ENCODE data around the gene GLI1. TPM values are rescaled to one million over a fixed set of nuclear protein-coding genes. Genes with fewer than 3 reads are reported as not detected.

Gene GLI1
- total RNA-seq, 4 donors from 2014 or later: 0.09 to 0.48 TPM; not detected in 2

- no peak for DNase-seq
- H3K4me3 ChIP-seq: no peak overlapping the region
- 86 to 93% methylated on average over 12 of the region's 12 CpGs for WGBS, 2 donors
- intact Hi-C loops (cut with DNase I): no loop called here
- no peaks in the 10 kb centered on the region for H3K36me3 ChIP-seq
- no peak for TF ChIP-seq CTCF (IDR thresholded peaks at IDR 0.05)
- no peak for TF ChIP-seq POLR2A (IDR thresholded peaks at IDR 0.05)
- peaks cover 0 to 68% (median 0%) of the 10 kb centered on the region in 4 donors for H3K27me3 ChIP-seq
- H3K27ac ChIP-seq: no peak overlapping the region
- peaks cover 17 to 34% (median 27%) of the 10 kb centered on the region in 3 donors for H3K4me1 ChIP-seq
- no peaks in the 10 kb centered on the region for H3K9me3 ChIP-seq
Observed at GRCh38 chr12:57464569-57464968, 5.0 kb downstream of the GLI1 start.

GRCh38 chr12:57465030-57465746, 5.6 kb downstream of the GLI1 start:
- peaks cover 13 to 28% (median 21%) of the 10 kb centered on the region in 3 donors for H3K4me1 ChIP-seq
- no peaks in the 10 kb centered on the region for H3K36me3 ChIP-seq
- intact Hi-C loops (cut with DNase I): no loop called here
- peaks cover 0 to 69% (median 0%) of the 10 kb centered on the region in 4 donors for H3K27me3 ChIP-seq
- TF ChIP-seq CTCF (IDR thresholded peaks at IDR 0.05) (no peak), POLR2A (IDR thresholded peaks at IDR 0.05) (no peak)
- H3K9me3 ChIP-seq: no peaks in the 10 kb centered on the region
- no peak overlapping the region for H3K27ac ChIP-seq
- 83 to 84% methylated on average over 4 to 5 of the region's 6 CpGs for WGBS, 2 donors
- no peak for DNase-seq
- no peak overlapping the region for H3K4me3 ChIP-seq

GRCh38 chr12:57465747-57466505, 6.3 kb downstream of the GLI1 start:
- Histone ChIP-seq H3K9me3 (no peaks in the 10 kb centered on the region), H3K4me1 (peaks cover 6 to 21% (median 13%) of the 10 kb centered on the region in 3 donors), H3K36me3 (no peaks in the 10 kb centered on the region), H3K4me3 (no peak overlapping the region), H3K27me3 (peaks cover 0 to 69% (median 0%) of the 10 kb centered on the region in 4 donors), H3K27ac (no peak overlapping the region)
- TF ChIP-seq POLR2A (IDR thresholded peaks at IDR 0.05) (no peak), CTCF (IDR thresholded peaks at IDR 0.05) (no peak)
- DNase-seq: no peak
- intact Hi-C loops (cut with DNase I): no loop called here
- 78 to 83% methylated on average over 8 to 10 of the region's 14 CpGs for WGBS, 2 donors

- no peak overlapping the region for H3K4me3 ChIP-seq
- no peak for TF ChIP-seq POLR2A (IDR thresholded peaks at IDR 0.05)
- no peak for TF ChIP-seq CTCF (IDR thresholded peaks at IDR 0.05)
- intact Hi-C loops (cut with DNase I): no loop called here
- H3K27ac ChIP-seq: no peak overlapping the region
- DNase-seq: no peak
- peaks cover 0 to 71% (median 0%) of the 10 kb centered on the region in 4 donors for H3K27me3 ChIP-seq
- H3K9me3 ChIP-seq: no peaks in the 10 kb centered on the region
- no peaks in the 10 kb centered on the region for H3K36me3 ChIP-seq
- 62 to 74% methylated on average over 3 to 7 of the region's 12 CpGs for WGBS, 2 donors
- peaks cover 0 to 7% (median 0%) of the 10 kb centered on the region in 3 donors for H3K4me1 ChIP-seq
Observed at GRCh38 chr12:57467212-57467874, 7.8 kb downstream of the GLI1 start.

Measured in esophagus squamous epithelium (tissue), 5 donors.